Brain microvascular endothelial cell (primary cell): ENCODE results near the gene CHCHD4.
"Not testable (repeated sequence)": the region's sequence is repeated elsewhere in the genome, so short reads cannot be mapped to it uniquely, and the experiment has no call there.

Experiments used
- DNase-seq: peaks from one replicate; pipeline ENCODE4 v3.0.0-alpha.2; 2020
- H3K27ac ChIP-seq: fragments of 250-450 bp; sonication (Bioruptor Pico); 2 replicates; pipeline ENCODE4 v1.5.1; 2020; ENCODE audit warnings: mild to moderate bottlenecking, moderate library complexity
- H3K27me3 ChIP-seq: fragments of 250-450 bp; sonication (Bioruptor Pico); replicated peaks from 2 replicates; pipeline ENCODE4 v1.5.1; 2020; ENCODE audit warnings: mild to moderate bottlenecking
- H3K36me3 ChIP-seq: fragments of 250-450 bp; sonication (Bioruptor Pico); replicated peaks from 2 replicates; pipeline ENCODE4 v1.5.1; 2020; ENCODE audit warnings: mild to moderate bottlenecking
- H3K4me3 ChIP-seq: 2 replicates; pipeline ENCODE4 v1.5.1; 2011; ENCODE audit warnings: low read depth, mild to moderate bottlenecking, control low read depth, low read length, moderate library complexity
- CTCF ChIP-seq: IDR thresholded peaks from 2 replicates; pipeline ENCODE4 v1.5.1; 2011; ENCODE audit warnings: low read depth, mild to moderate bottlenecking, moderate library complexity, low read length, control low read depth, inconsistent platforms; ENCODE audit errors: missing control alignments
- in situ Hi-C: cut with HindIII; loops from 2 replicates; pipeline ENCODE4 v1.10.0; 2017; ENCODE audit warnings: low sequenced_read_pairs, low pct_ligation_motif_present

CHCHD4 gene

GRCh38 chr3:14097616-14098391 lies 26.9 kb downstream of the CHCHD4 start:
- in situ Hi-C loops = no loop called here
- TF ChIP-seq CTCF = no peak
- H3K27me3 ChIP-seq = no peaks in the 10 kb centered on the region
- H3K27ac ChIP-seq = no peak overlapping the region
- no peak for DNase-seq
- no peaks in the 10 kb centered on the region for H3K36me3 ChIP-seq
- H3K4me3 ChIP-seq = no peak overlapping the region

- Histone ChIP-seq H3K27ac (no peak overlapping the region), H3K27me3 (no peaks in the 10 kb centered on the region), H3K36me3 (no peaks in the 10 kb centered on the region), H3K4me3 (no peak overlapping the region)
- in situ Hi-C loops = no loop called here
- DNase-seq = no peak
- no peak for TF ChIP-seq CTCF
Measured at GRCh38 chr3:14096742-14097141, 27.9 kb downstream of the CHCHD4 start.

GRCh38 chr3:14093831-14094230 lies 30.8 kb downstream of the CHCHD4 start:
- Histone ChIP-seq H3K27me3 (no peaks in the 10 kb centered on the region), H3K36me3 (no peaks in the 10 kb centered on the region), H3K27ac (no peak overlapping the region), H3K4me3 (no peak overlapping the region)
- in situ Hi-C loops = no loop called here
- no peak for DNase-seq
- no peak for TF ChIP-seq CTCF

GRCh38 chr3:14092464-14092863 lies 32.2 kb downstream of the CHCHD4 start:
- Histone ChIP-seq H3K4me3 (no peak overlapping the region), H3K27ac (no peak overlapping the region), H3K36me3 (no peaks in the 10 kb centered on the region), H3K27me3 (no peaks in the 10 kb centered on the region)
- in situ Hi-C loops = no loop called here
- no peak for TF ChIP-seq CTCF
- DNase-seq = no peak

GRCh38 chr3:14091959-14092358 lies 32.7 kb downstream of the CHCHD4 start:
- DNase-seq, in situ Hi-C loops, H3K4me3 ChIP-seq, H3K36me3 ChIP-seq, H3K27me3 ChIP-seq, H3K27ac ChIP-seq: not testable (repeated sequence)

GRCh38 chr3:14087461-14087860 lies 37.2 kb downstream of the CHCHD4 start:
- H3K36me3 ChIP-seq, H3K27ac ChIP-seq, H3K4me3 ChIP-seq, in situ Hi-C loops, DNase-seq, H3K27me3 ChIP-seq: not testable (repeated sequence)

GRCh38 chr3:14082108-14082657 lies 42.5 kb downstream of the CHCHD4 start:
- H3K36me3 ChIP-seq = no peaks in the 10 kb centered on the region
- no peak for TF ChIP-seq CTCF
- H3K27ac ChIP-seq = no peak overlapping the region
- H3K27me3 ChIP-seq = no peaks in the 10 kb centered on the region
- no peak overlapping the region for H3K4me3 ChIP-seq
- no peak for DNase-seq
- in situ Hi-C loops = no loop called here
